Hepatocyte (in vitro differentiated cells): ENCODE data around the gene RGL3. TPM values are rescaled to one million over a fixed set of nuclear protein-coding genes. Genes with fewer than 3 reads are reported as not detected.

Experiments
- DNase-seq: peaks from one replicate; pipeline ENCODE4 v3.0.0-alpha.2; 2016; ENCODE audit warnings: low spot score
- H2AFZ ChIP-seq: fragments of 200-600 bp; sonication (generic); 2 replicates; pipeline ENCODE4 v1.6.0; 2016; ENCODE audit warnings: antibody characterized with exemption, mild to moderate bottlenecking
- H3K27ac ChIP-seq: fragments of 200-600 bp; sonication (generic); 2 replicates; pipeline ENCODE4 v1.5.1; 2016; ENCODE audit warnings: mild to moderate bottlenecking
- H3K27me3 ChIP-seq: fragments of 200-600 bp; sonication (generic); 2 replicates; pipeline ENCODE4 v1.6.1; 2016
- H3K36me3 ChIP-seq: fragments of 200-600 bp; sonication (generic); replicated peaks from 2 replicates; pipeline ENCODE4 v1.5.1; 2016; ENCODE audit warnings: low read depth; ENCODE audit not compliant: insufficient read depth
- H3K4me1 ChIP-seq: fragments of 200-600 bp; sonication (generic); 2 replicates; pipeline ENCODE4 v1.5.1; 2016; ENCODE audit warnings: mild to moderate bottlenecking, moderate library complexity; ENCODE audit not compliant: insufficient read depth
- H3K4me2 ChIP-seq: fragments of 200-600 bp; sonication (generic); 2 replicates; pipeline ENCODE4 v1.6.0; 2016
- H3K4me3 ChIP-seq: fragments of 200-600 bp; sonication (generic); 2 replicates; pipeline ENCODE4 v1.5.1; 2016; ENCODE audit warnings: mild to moderate bottlenecking
- H3K79me2 ChIP-seq: fragments of 200-600 bp; sonication (generic); 2 replicates; pipeline ENCODE4 v1.6.0; 2017; ENCODE audit warnings: mild to moderate bottlenecking
- H3K9me2 ChIP-seq: fragments of 200-600 bp; sonication (generic); replicated peaks from 2 replicates; pipeline ENCODE4 v1.6.0; 2017; ENCODE audit warnings: mild to moderate bottlenecking; ENCODE audit not compliant: insufficient read depth
- H3K9me3 ChIP-seq: fragments of 200-600 bp; sonication (generic); 2 replicates; pipeline ENCODE4 v1.5.1; 2016; ENCODE audit warnings: low read depth, mild to moderate bottlenecking
- H4K20me1 ChIP-seq: fragments of 200-600 bp; sonication (generic); 2 replicates; pipeline ENCODE4 v1.6.0; 2016; ENCODE audit warnings: mild to moderate bottlenecking; ENCODE audit not compliant: insufficient read depth, poor library complexity, severe bottlenecking
- CTCF ChIP-seq: fragments of 200-600 bp; sonication (generic); IDR thresholded peaks from 2 replicates; pipeline ENCODE4 v1.5.1; 2016; ENCODE audit warnings: antibody characterized with exemption, mild to moderate bottlenecking; ENCODE audit not compliant: poor library complexity
- EZH2 ChIP-seq: fragments of 200-600 bp; sonication (generic); IDR thresholded peaks from 2 replicates; pipeline ENCODE4 v1.6.1; 2016; ENCODE audit warnings: antibody characterized with exemption, mild to moderate bottlenecking, borderline replicate concordance
- EZH2phosphoT487 ChIP-seq: fragments of 200-600 bp; sonication (generic); IDR thresholded peaks from one replicate; pipeline ENCODE4 v1.6.1; 2018; ENCODE audit warnings: antibody characterized with exemption, mild to moderate bottlenecking, low read depth, moderate library complexity; ENCODE audit not compliant: unreplicated experiment, severe bottlenecking
- whole genome bisulfite sequencing: methylation state at CpG from one replicate; pipeline ENCODE4 v1.1.6; 2016; ENCODE audit warnings: low lambda C conversion rate; ENCODE audit errors: missing lambda C conversion rate; 5-methylcytosine and 5-hydroxymethylcytosine counted together
- polyA plus RNA-seq: library from polyadenylated mRNA; unstranded; fragments of >200 nt; fragmentation: Nextera tagmentation; extraction: Ambion mirVana; gene quantifications from 2 replicates; pipeline ENCODE4 v1.2.1, GENCODE V29; 2016
- total RNA-seq: library from RNA; depleted of rRNA; stranded (reverse); fragments of >200 nt; gene quantifications from 2 replicates; pipeline ENCODE4 v1.2.3, GENCODE V29; 2014

Gene RGL3
- total and polyA plus RNA-seq, 2 experiments from 2014 or later = 20.6 to 55.6 TPM

DNA sequence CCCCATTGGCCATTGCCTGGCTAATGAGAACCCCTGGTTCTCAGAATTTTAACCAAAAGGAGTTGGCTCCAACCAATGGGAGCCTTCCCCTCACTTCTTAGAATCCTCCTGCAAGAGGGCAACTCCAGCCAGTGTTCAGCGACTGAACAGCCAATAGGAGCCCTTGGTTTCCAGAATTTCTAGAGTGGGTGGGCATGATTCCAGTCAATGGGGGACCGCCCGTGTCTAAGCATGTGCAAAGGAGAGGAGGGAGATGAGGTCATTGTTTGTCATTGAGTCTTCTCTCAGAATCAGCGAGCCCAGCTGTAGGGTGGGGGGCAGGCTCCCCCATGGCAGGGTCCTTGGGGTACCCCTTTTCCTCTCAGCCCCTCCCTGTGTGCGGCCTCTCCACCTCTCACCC is 54.2 kb downstream of the RGL3 start:
- no peak for DNase-seq
- H3K27me3 ChIP-seq = no peaks in the 10 kb centered on the region
- H3K36me3 ChIP-seq = no peaks in the 10 kb centered on the region
- no peaks in the 10 kb centered on the region for H3K9me3 ChIP-seq
- H2AFZ ChIP-seq = no peak overlapping the region
- 86% methylated on average over 5 of the region's 5 CpGs for WGBS
- no peaks in the 10 kb centered on the region for H3K79me2 ChIP-seq
- H3K9me2 ChIP-seq = no peaks in the 10 kb centered on the region
- no peak overlapping the region for H3K27ac ChIP-seq
- H3K4me2 ChIP-seq = no peak overlapping the region
- TF ChIP-seq EZH2phosphoT487 = no peak
- no peak for TF ChIP-seq EZH2
- no peak for TF ChIP-seq CTCF
- H4K20me1 ChIP-seq = no peaks in the 10 kb centered on the region
- no peaks in the 10 kb centered on the region for H3K4me1 ChIP-seq
- H3K4me3 ChIP-seq = no peak overlapping the region

GRCh38 chr19:11364296-11364904 is 54.7 kb downstream of the RGL3 start:
- Histone ChIP-seq H4K20me1 (no peaks in the 10 kb centered on the region), H3K79me2 (no peaks in the 10 kb centered on the region), H3K27ac (no peak overlapping the region), H3K4me3 (no peak overlapping the region), H3K36me3 (no peaks in the 10 kb centered on the region), H3K9me3 (no peaks in the 10 kb centered on the region), H3K4me1 (no peaks in the 10 kb centered on the region), H2AFZ (no peak overlapping the region), H3K9me2 (no peaks in the 10 kb centered on the region), H3K4me2 (no peak overlapping the region), H3K27me3 (no peaks in the 10 kb centered on the region)
- no peak for DNase-seq
- no peak for TF ChIP-seq CTCF
- no peak for TF ChIP-seq EZH2
- no peak for TF ChIP-seq EZH2phosphoT487
- WGBS = 96% methylated on average over 20 of the region's 28 CpGs

DNA sequence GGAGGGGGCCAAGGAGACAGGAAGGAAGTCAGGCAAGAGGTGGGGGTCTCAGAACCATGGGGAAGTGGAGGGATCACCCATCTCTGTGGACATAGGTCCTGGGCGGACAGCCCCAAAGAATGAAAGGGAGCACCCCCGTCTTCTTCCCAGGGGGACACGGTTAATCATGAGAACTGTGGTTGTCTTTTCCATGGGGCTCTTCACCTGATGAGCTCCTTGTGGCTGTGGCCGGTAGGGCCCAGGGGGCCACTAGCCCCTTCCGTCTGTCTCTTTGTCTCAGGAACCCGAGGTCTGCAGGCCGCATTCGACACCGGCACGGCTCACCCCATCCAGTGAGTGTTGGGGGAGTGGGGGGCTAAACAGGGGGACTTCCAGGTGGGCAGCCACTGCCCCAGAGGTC is 55.2 kb downstream of the RGL3 start:
- Histone ChIP-seq H3K4me3 (no peak overlapping the region), H3K4me1 (no peaks in the 10 kb centered on the region), H3K4me2 (no peak overlapping the region), H3K9me3 (no peaks in the 10 kb centered on the region), H4K20me1 (no peaks in the 10 kb centered on the region), H3K9me2 (no peaks in the 10 kb centered on the region), H2AFZ (no peak overlapping the region), H3K27ac (no peak overlapping the region), H3K79me2 (no peaks in the 10 kb centered on the region), H3K27me3 (no peaks in the 10 kb centered on the region), H3K36me3 (no peaks in the 10 kb centered on the region)
- no peak for TF ChIP-seq EZH2
- TF ChIP-seq EZH2phosphoT487 = no peak
- TF ChIP-seq CTCF = no peak
- DNase-seq = no peak
- WGBS = 95% methylated on average over 7 of the region's 10 CpGs
